Breast epithelium (tissue), 3 donors: ENCODE results near the gene JADE2.

Experiments used
- CTCF ChIP-seq, 3 donors: fragments of 450-650 bp; IDR thresholded peaks; one replicate each; pipeline ENCODE4 v1.5.1; 2016 to 2017; ENCODE audit warnings: antibody characterized with exemption in 3 of 3, mild to moderate bottlenecking in 3 of 3, moderate library complexity in 3 of 3
- POLR2A ChIP-seq: fragments of 450-650 bp; IDR thresholded peaks from one replicate; pipeline ENCODE4 v1.6.1; 2016; ENCODE audit warnings: antibody characterized with exemption, mild to moderate bottlenecking, moderate library complexity

- TF ChIP-seq POLR2A = no peak
- no peak for TF ChIP-seq CTCF (IDR thresholded peaks at IDR 0.05)
These were observed 23.2 kb upstream of the JADE2 start for GRCh38 chr5:134502259-134502658.
